Measurements from ENCODE around the gene ATP1A4.

- TF ChIP-seq CTCF (IDR thresholded peaks at IDR 0.05; ENCODE audit: low read depth, low read length, poor library complexity, severe bottlenecking): no peak
- no peak for TF ChIP-seq EZH2phosphoT487 (IDR thresholded peaks at IDR 0.05; ENCODE audit: borderline replicate concordance, low read length)
These were observed 32.5 kb upstream of the ATP1A4 start for GRCh38 chr1:160118928-160119327.

Data from DOHH2 (cell line).